SK-N-SH (cell line): ENCODE data around the gene OR8B4. TPM values are rescaled to one million over a fixed set of nuclear protein-coding genes. Genes with fewer than 3 reads are reported as not detected.

Experiments used
- CTCF ChIA-PET: fragments of 300-600, 350-600 bp; formaldehyde crosslinking; extraction: SDS; loops from one replicate; lab custom pipeline; 2021; lab: Yijun Ruan, JAX
- POLR2A ChIA-PET: fragments of 350-600 bp; sonication (Branson Sonifier 250); formaldehyde crosslinking; extraction: SDS; loops from one replicate; lab custom pipeline; 2020; ENCODE audit warnings: antibody characterized with exemption, inconsistent platforms; lab: Yijun Ruan, JAX
- DNase-seq: peaks from one replicate; pipeline ENCODE4 v3.0.0; 2012
- H2AFZ ChIP-seq: fragments of 200-600 bp; sonication (generic); 2 replicates; pipeline ENCODE4 v1.8.1; 2016; ENCODE audit warnings: antibody characterized with exemption, mild to moderate bottlenecking, low read depth
- H3F3A ChIP-seq: fragments of 200-600 bp; sonication (generic); replicated peaks from 2 replicates; pipeline ENCODE3; 2016; ENCODE audit warnings: antibody characterized with exemption, mild to moderate bottlenecking; ENCODE audit not compliant: insufficient read depth
- H3K27ac ChIP-seq, 2 experiments: fragments of 200-500 bp in 1 of 2; fragments of 200-600 bp in 1 of 2; sonication (Bioruptor generic) in 1 of 2; sonication (generic), shearing (Covaris generic) in 1 of 2; 2 replicates each; pipeline versions ENCODE4 v1.5.1 to v1.6.1; 2014 to 2016; ENCODE audit warnings: low read depth in 2 of 2, inconsistent platforms in 1 of 2, low read length in 1 of 2, mild to moderate bottlenecking in 1 of 2, mixed read lengths in 1 of 2
- H3K27me3 ChIP-seq: fragments of 200-600 bp; sonication (generic), shearing (Covaris generic); 2 replicates; pipeline ENCODE4 v1.6.1; 2016; ENCODE audit warnings: mixed run types; ENCODE audit not compliant: insufficient read depth
- H3K36me3 ChIP-seq, 2 experiments: fragments of 200-500 bp in 1 of 2; fragments of 200-600 bp in 1 of 2; sonication (Bioruptor generic) in 1 of 2; sonication (generic) in 1 of 2; replicated peaks in 1 of 2; 2 replicates each; pipeline versions ENCODE3 to v1.5.1; 2014 to 2016; ENCODE audit warnings: low read length in 1 of 2, mild to moderate bottlenecking in 1 of 2; ENCODE audit not compliant: insufficient read depth in 2 of 2, control insufficient read depth in 1 of 2
- H3K4me1 ChIP-seq, 2 experiments: fragments of 200-500 bp in 1 of 2; fragments of 200-600 bp in 1 of 2; sonication (Bioruptor generic) in 1 of 2; sonication (generic), shearing (Covaris generic) in 1 of 2; 2 replicates each; pipeline versions ENCODE4 v1.5.1 to v1.6.1; 2014 to 2016; ENCODE audit warnings: low read depth in 1 of 2, low read length in 1 of 2, mixed run types in 1 of 2; ENCODE audit not compliant: insufficient read depth in 2 of 2, control insufficient read depth in 1 of 2
- H3K4me2 ChIP-seq: fragments of 200-600 bp; sonication (generic), shearing (Covaris generic); 2 replicates; pipeline ENCODE4 v1.6.1; 2017; ENCODE audit warnings: mixed run types
- H3K4me3 ChIP-seq, 2 experiments: fragments of 200-500 bp in 1 of 2; fragments of 200-600 bp in 1 of 2; sonication (Bioruptor generic) in 1 of 2; sonication (generic), shearing (Covaris generic) in 1 of 2; 2 replicates each; pipeline versions ENCODE4 v1.5.1 to v1.8.1; 2014 to 2016; ENCODE audit warnings: low read depth in 2 of 2, inconsistent platforms in 1 of 2, low read length in 1 of 2, mild to moderate bottlenecking in 1 of 2, mixed read lengths in 1 of 2, moderate library complexity in 1 of 2
- H3K79me2 ChIP-seq: fragments of 200-600 bp; sonication (generic); 2 replicates; pipeline ENCODE4 v1.8.1; 2017; ENCODE audit warnings: mild to moderate bottlenecking; ENCODE audit not compliant: insufficient read depth
- H3K9ac ChIP-seq: fragments of 200-600 bp; sonication (generic); 2 replicates; pipeline ENCODE4 v1.6.1; 2017; ENCODE audit warnings: mixed run types
- H3K9me2 ChIP-seq: fragments of 200-600 bp; sonication (generic); 2 replicates; pipeline ENCODE4 v1.6.1; 2017; ENCODE audit warnings: mixed run types
- H3K9me3 ChIP-seq: fragments of 200-600 bp; sonication (generic); 2 replicates; pipeline ENCODE4 v1.6.1; 2017; ENCODE audit warnings: mixed run types, mild to moderate bottlenecking, moderate library complexity
- H4K20me1 ChIP-seq: fragments of 200-600 bp; sonication (generic); 2 replicates; pipeline ENCODE4 v1.6.1; 2017; ENCODE audit warnings: mild to moderate bottlenecking, mixed run types; ENCODE audit not compliant: insufficient read depth
- CHD2 ChIP-seq: fragments of 150-350 bp; IDR thresholded peaks from 2 replicates; pipeline ENCODE4 v1.6.1; 2018; ENCODE audit warnings: low read length; ENCODE audit not compliant: partially characterized antibody
- ELF1 ChIP-seq: IDR thresholded peaks from 2 replicates; pipeline ENCODE4 v1.4.0; 2012
- FOXJ3 ChIP-seq: sonication (generic); formaldehyde crosslinking; IDR thresholded peaks from 2 replicates; pipeline ENCODE4 v1.5.1; 2020; ENCODE audit warnings: mild to moderate bottlenecking, missing genetic modification reagents
- FOXM1 ChIP-seq: IDR thresholded peaks from 2 replicates; pipeline ENCODE4 v1.4.0; 2012; ENCODE audit warnings: low read depth, mild to moderate bottlenecking
- GABPA ChIP-seq: IDR thresholded peaks from 2 replicates; pipeline ENCODE4 v1.4.0; 2012; ENCODE audit warnings: low read depth, mild to moderate bottlenecking
- GATA2 ChIP-seq: sonication (generic); formaldehyde crosslinking; IDR thresholded peaks from 2 replicates; pipeline ENCODE4 v1.5.0; 2020; ENCODE audit warnings: mild to moderate bottlenecking, missing genetic modification reagents
- JUND ChIP-seq: IDR thresholded peaks from 2 replicates; pipeline ENCODE4 v1.4.0; 2012
- NFIC ChIP-seq: IDR thresholded peaks from 2 replicates; pipeline ENCODE4 v1.4.0; 2012; ENCODE audit warnings: borderline replicate concordance
- POLR2AphosphoS5 ChIP-seq: IDR thresholded peaks from 2 replicates; pipeline ENCODE4 v1.6.1; 2012; ENCODE audit warnings: low read depth, low read length
- RAD21 ChIP-seq: IDR thresholded peaks from 2 replicates; pipeline ENCODE4 v1.6.1; 2012; ENCODE audit warnings: mild to moderate bottlenecking, low read length
- RFX5 ChIP-seq: IDR thresholded peaks from 2 replicates; pipeline ENCODE4 v1.6.1; 2012; ENCODE audit warnings: mild to moderate bottlenecking, improper control_type of control experiment, low read length
- RXRA ChIP-seq: IDR thresholded peaks from 2 replicates; pipeline ENCODE4 v1.4.0; 2012; ENCODE audit warnings: low read depth, mild to moderate bottlenecking, borderline replicate concordance
- SMC3 ChIP-seq: IDR thresholded peaks from 2 replicates; pipeline ENCODE4 v1.6.1; 2012; ENCODE audit warnings: low read depth, low read length, improper control_type of control experiment
- TAF1 ChIP-seq: IDR thresholded peaks from 2 replicates; pipeline ENCODE4 v1.6.1; 2012; ENCODE audit warnings: low read depth, mild to moderate bottlenecking, low read length, moderate library complexity, borderline replicate concordance
- TEAD4 ChIP-seq: IDR thresholded peaks from 2 replicates; pipeline ENCODE4 v1.4.0; 2012; ENCODE audit warnings: mild to moderate bottlenecking, borderline replicate concordance; ENCODE audit not compliant: insufficient read depth
- USF1 ChIP-seq: IDR thresholded peaks from 2 replicates; pipeline ENCODE4 v1.4.0; 2012; ENCODE audit warnings: low read depth, borderline replicate concordance
- WGBS: methylation state at CpG from one replicate; pipeline ENCODE4 v1.1.6; 2017; ENCODE audit warnings: low lambda C conversion rate; 5-methylcytosine and 5-hydroxymethylcytosine counted together
- polyA plus RNA-seq, 3 experiments: library from polyadenylated mRNA; depleted of rRNA; stranded (reverse); fragments of >200 nt; gene quantifications; 2 replicates each; pipeline ENCODE4 v1.2.3, GENCODE V29; 2012
- TF ChIP-seq, protein P1 (sequence below): fragments of 200-600 bp; sonication (generic); IDR thresholded peaks from 2 replicates; pipeline ENCODE4 v1.6.1; 2017; ENCODE audit warnings: antibody characterized with exemption, mild to moderate bottlenecking, moderate library complexity
- TF ChIP-seq, protein P2 (sequence below): IDR thresholded peaks from 2 replicates; pipeline ENCODE4 v1.4.0; 2012; ENCODE audit warnings: low read depth, borderline replicate concordance

The OR8B4 gene
- polyA plus RNA-seq, 1 of the 3 experiments (the other 2 are of a cell fraction): not detected

- Histone ChIP-seq H3K9ac (no peak overlapping the region), H3K9me2 (no peaks in the 10 kb centered on the region; the same call in 1 of the 2 replicates), H3K4me3 (no peak overlapping the region), H3K36me3 (no peaks in the 10 kb centered on the region), H3K4me1 (no peaks in the 10 kb centered on the region), H3K27ac (no peak overlapping the region), H3K9me3 (no peaks in the 10 kb centered on the region), H3K4me2 (no peak overlapping the region), H4K20me1 (no peaks in the 10 kb centered on the region), H3F3A (no peaks in the 10 kb centered on the region), H3K79me2 (no peaks in the 10 kb centered on the region), H3K27me3 (peaks cover 9% of the 10 kb centered on the region; the same call in 1 of the 2 replicates), H2AFZ (no peak overlapping the region)
- TF ChIP-seq SMC3 (no peak), RAD21 (peak; percentile 38; the same call in 1 of the 2 replicates), RFX5 (no peak), NFIC (no peak), USF1 (no peak)
- TF ChIP-seq, protein P1, sequence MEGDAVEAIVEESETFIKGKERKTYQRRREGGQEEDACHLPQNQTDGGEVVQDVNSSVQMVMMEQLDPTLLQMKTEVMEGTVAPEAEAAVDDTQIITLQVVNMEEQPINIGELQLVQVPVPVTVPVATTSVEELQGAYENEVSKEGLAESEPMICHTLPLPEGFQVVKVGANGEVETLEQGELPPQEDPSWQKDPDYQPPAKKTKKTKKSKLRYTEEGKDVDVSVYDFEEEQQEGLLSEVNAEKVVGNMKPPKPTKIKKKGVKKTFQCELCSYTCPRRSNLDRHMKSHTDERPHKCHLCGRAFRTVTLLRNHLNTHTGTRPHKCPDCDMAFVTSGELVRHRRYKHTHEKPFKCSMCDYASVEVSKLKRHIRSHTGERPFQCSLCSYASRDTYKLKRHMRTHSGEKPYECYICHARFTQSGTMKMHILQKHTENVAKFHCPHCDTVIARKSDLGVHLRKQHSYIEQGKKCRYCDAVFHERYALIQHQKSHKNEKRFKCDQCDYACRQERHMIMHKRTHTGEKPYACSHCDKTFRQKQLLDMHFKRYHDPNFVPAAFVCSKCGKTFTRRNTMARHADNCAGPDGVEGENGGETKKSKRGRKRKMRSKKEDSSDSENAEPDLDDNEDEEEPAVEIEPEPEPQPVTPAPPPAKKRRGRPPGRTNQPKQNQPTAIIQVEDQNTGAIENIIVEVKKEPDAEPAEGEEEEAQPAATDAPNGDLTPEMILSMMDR: peak; percentile 59
- 3% methylated on average over 5 of the region's 5 CpGs for WGBS
- DNase-seq: no peak
- CTCF ChIA-PET: interaction anchor here (0.9 to 3.8 kb wide), 5 partner anchors 9 to 170 kb away, joined by 3 to 18 read pairs (median 3); no protein-coding TSS in a partner anchor
- POLR2A ChIA-PET: no interaction called here
Observed at GRCh38 chr11:124415356-124415923, 9.2 kb downstream of the OR8B4 start.

GRCh38 chr11:124409906-124410305 is 14.8 kb downstream of the OR8B4 start:
- H3K4me1 ChIP-seq: no peaks in the 10 kb centered on the region; a peak in 1 of 4 replicates
- POLR2A ChIA-PET: no interaction called here
- no peak overlapping the region for H3K27ac ChIP-seq
- H3K36me3 ChIP-seq: no peaks in the 10 kb centered on the region
- 7% methylated on average over 7 of the region's 7 CpGs for WGBS
- H3K27me3 ChIP-seq: peaks cover 19% of the 10 kb centered on the region; the same call in 1 of the 2 replicates
- TF ChIP-seq TAF1: no peak
- no peaks in the 10 kb centered on the region for H4K20me1 ChIP-seq
- no peaks in the 10 kb centered on the region for H3F3A ChIP-seq
- H3K79me2 ChIP-seq: no peaks in the 10 kb centered on the region
- DNase-seq: no peak
- H3K9ac ChIP-seq: no peak overlapping the region
- no peaks in the 10 kb centered on the region for H3K9me3 ChIP-seq
- no peak overlapping the region for H2AFZ ChIP-seq
- H3K4me2 ChIP-seq: no peak overlapping the region
- H3K4me3 ChIP-seq: no peak overlapping the region
- CTCF ChIA-PET: no interaction called here
- H3K9me2 ChIP-seq: no peaks in the 10 kb centered on the region

- ChIA-PET CTCF (interaction anchor here (1.0 kb wide), 1 partner anchor 10 kb away, joined by 3 read pairs; no protein-coding TSS in a partner anchor), POLR2A (no interaction called here)
- Histone ChIP-seq H3K4me1 (no peaks in the 10 kb centered on the region; a peak in 1 of 4 replicates), H3K4me3 (no peak overlapping the region), H3K9me2 (no peaks in the 10 kb centered on the region), H3K9ac (no peak overlapping the region), H3K36me3 (no peaks in the 10 kb centered on the region), H2AFZ (no peak overlapping the region), H3K27ac (no peak overlapping the region), H3F3A (no peaks in the 10 kb centered on the region), H3K27me3 (peaks cover 10% of the 10 kb centered on the region; the same call in 1 of the 2 replicates), H3K9me3 (no peaks in the 10 kb centered on the region), H3K79me2 (no peaks in the 10 kb centered on the region), H3K4me2 (no peak overlapping the region), H4K20me1 (no peaks in the 10 kb centered on the region)
- TF ChIP-seq SMC3 (no peak), TEAD4 (no peak), GATA2 (no peak), RXRA (no peak), JUND (no peak), FOXM1 (no peak), CHD2 (no peak), ELF1 (no peak), RFX5 (no peak), POLR2AphosphoS5 (no peak), FOXJ3 (CRISPR knock-in tag) (no peak), GABPA (no peak)
- TF ChIP-seq, protein P2, sequence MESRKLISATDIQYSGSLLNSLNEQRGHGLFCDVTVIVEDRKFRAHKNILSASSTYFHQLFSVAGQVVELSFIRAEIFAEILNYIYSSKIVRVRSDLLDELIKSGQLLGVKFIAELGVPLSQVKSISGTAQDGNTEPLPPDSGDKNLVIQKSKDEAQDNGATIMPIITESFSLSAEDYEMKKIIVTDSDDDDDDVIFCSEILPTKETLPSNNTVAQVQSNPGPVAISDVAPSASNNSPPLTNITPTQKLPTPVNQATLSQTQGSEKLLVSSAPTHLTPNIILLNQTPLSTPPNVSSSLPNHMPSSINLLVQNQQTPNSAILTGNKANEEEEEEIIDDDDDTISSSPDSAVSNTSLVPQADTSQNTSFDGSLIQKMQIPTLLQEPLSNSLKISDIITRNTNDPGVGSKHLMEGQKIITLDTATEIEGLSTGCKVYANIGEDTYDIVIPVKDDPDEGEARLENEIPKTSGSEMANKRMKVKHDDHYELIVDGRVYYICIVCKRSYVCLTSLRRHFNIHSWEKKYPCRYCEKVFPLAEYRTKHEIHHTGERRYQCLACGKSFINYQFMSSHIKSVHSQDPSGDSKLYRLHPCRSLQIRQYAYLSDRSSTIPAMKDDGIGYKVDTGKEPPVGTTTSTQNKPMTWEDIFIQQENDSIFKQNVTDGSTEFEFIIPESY: no peak
- DNase-seq: no peak
- WGBS: 0% methylated on average over 2 of the region's 2 CpGs
Observed at GRCh38 chr11:124405581-124405980, 19.1 kb downstream of the OR8B4 start.
